Stimulated activated CD4-positive, alpha-beta T cell treated with anti-CD3 and anti-CD28 coated beads, Interleukin-4, amount 100 ng/mL, for 4 hours (primary cell): ENCODE data around the gene NAV1.
A peak's percentile ranks its signal among the peaks of the same experiment; 100 is the strongest.
"Not testable (repeated sequence)": the region's sequence is repeated elsewhere in the genome, so short reads cannot be mapped to it uniquely, and the experiment has no call there.

Source experiments
- DNase-seq, 2 experiments: peaks; one replicate each; pipeline ENCODE4 v3.0.0-alpha.2; 2020

Gene NAV1

GRCh38 chr1:201545851-201546492 is 7.0 kb downstream of the NAV1 start:
- no peak for DNase-seq

GRCh38 chr1:201549522-201549921 is 10.6 kb downstream of the NAV1 start:
- not testable (repeated sequence) for DNase-seq

DNA sequence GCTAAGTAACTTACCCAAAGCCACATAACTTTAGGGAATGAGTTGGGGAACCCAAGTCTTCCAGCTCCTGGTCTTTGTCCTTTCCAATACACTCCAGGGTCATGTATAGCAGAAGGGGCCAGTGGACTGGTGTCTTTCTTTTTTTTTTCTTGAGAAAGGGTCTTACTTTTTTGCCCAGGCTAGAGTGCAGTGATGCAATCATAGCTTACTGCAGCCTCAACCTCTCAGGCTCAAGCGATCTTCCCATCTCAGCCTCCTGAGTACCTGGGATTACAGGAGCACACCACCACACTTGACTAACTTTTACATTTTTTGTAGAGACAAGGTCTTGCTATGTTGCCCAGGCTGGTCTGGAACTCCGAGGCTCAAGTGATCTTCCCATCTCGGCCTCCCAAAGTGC is 12.2 kb downstream of the NAV1 start:
- no peak for DNase-seq

DNA sequence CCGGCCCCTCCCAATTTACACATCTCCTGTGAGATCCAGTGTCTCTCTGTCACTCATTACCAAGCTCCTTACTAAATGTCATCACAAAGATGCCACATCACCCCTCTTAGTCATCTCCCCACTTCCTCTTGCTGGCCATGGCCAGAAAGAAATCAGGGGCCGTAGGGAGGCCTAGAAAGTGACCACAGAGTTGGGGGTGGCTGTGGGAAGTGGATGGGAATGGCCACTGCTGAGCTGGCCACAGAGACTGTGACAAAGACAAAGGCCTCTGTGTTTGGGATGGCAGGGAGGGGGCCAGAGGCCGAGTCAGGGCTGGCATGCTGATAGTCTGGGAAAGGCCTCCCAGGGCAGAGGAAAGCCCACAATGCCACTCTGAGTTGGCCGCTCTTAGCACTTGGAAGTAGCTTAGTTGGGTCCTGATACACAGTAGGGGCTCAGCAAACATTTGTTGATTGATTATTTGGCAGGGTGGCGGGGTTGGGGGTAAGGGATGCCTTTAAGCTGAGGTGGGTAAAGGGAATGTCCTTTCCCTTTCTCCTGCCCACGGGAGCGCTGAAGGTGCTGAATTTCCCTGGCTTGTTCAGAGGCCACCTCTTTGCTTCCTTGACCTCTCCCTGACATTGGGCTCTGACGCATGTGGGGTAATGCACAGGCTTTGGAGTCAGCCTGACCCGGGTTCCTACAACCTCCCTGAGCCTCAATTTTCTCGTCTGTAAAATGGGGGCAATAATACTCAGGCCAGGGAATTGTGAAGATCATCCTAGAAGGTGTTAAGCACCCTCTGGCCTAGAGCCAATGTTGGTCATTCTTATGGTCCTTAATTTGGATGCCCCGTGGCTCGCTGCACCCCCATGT is 13.2 kb downstream of the NAV1 start:
- no peak for DNase-seq

GRCh38 chr1:201552941-201553351 is 14.0 kb downstream of the NAV1 start:
- DNase-seq = no peak

DNA sequence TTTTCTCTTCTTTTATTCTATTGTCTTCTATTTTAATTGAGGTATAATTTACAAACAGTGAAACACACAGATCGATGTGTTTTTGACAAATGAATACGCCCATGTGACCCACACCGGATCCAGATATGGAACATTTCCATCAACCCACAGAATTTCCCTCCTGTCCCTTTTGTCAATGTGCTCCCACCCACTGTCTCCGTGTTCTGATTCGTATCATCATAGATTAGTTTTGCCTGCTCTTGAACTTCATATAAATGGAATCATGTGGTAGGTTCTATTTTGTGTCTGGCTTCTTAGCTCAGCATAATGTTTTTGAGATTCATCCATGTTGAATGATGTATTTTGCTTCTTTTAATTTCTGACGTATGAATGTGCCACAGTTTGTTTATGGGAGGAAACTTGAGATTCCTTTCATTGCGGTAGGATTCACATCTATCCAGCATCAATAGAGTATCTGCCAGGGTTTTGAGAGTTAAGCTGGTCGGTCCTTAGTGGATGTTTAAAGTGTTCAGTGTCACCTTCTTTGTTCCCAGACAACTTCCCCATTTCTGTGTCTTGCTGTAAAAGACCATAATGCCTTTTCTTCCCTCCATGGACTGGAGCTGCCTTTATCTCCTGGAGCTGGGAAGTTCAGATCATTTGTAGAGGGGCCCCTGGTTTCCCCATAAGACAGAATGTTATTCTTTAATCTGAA is 14.7 kb downstream of the NAV1 start:
- DNase-seq = no peak

GRCh38 chr1:201554190-201554600 is 15.3 kb downstream of the NAV1 start:
- DNase-seq = no peak

DNA sequence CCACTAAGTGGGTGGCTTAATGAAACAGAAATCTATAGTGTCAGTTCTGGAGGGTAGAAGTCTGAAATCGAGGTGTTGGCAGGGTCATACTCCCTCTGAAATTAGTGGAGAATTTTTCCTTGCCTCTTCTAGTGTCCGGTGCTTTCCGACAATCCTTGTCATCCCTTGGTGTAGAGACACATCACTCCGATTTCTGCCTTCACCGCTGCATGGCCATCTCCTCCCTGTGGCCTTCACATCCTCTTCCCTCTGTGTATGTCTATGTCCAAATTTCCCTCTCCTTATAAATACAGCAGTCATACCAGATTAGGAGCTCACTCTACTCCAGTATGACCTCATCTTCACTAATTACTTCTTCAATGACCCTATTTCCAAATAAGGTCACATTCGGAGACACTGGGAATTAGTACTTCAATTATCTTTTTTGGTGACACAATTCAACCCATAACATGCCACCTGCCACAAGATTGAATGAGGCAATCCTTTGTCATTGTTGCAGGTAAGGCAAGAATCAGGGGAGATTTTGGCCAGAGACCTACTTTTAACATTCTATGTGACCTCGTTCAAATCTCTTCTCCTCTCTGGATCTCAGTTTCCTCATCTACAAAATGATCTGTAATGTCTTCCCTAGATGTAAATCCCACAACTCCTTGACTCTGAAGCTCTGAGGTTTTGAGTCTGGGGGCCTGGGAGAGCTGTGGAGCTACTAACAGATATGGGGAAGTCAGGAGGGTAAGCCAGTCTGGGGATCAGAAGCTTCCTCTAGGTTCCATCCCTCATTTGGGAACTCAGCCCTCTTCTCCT is 16.1 kb downstream of the NAV1 start:
- no peak for DNase-seq

DNA sequence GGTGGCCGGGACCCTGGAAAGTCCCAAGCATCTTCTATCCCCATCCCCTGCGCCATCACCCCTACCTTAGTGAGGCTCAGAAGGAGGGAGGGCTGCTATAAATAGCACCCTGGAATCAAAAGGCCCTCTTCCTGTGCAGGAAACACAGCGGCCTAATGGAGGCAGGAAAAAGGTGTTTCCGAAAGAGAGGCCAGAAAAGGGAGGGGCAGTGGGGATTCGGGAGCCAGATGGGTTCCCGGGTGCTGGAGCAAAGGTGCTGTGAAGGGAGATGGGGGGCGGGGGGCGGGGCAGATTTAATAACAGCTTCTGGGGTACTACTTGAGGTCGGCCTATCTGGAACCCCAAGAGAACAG is 16.6 kb downstream of the NAV1 start:
- DNase-seq = no peak

GRCh38 chr1:201556841-201557571 is 18.1 kb downstream of the NAV1 start:
- DNase-seq = no peak

DNA sequence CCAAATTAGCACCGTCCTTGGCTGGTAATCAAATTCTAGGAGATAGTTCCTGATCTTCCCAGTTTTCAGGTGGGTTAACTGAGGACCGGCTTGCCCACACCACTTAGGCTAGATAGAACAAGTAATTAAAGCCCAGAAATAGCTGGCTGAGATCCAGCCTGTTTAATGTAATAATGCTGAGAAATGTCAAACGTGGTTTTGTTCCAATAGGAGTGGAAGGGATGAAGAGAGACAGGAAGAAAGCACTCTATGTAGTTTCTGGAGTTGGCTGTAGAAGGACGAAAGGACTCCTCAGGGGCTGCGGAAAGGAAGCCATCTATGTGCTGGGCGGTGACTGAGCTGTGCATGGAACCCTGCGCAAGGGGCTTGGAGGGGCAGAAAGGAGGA is 18.6 kb downstream of the NAV1 start:
- DNase-seq = no peak

GRCh38 chr1:201559679-201560162 is 20.8 kb downstream of the NAV1 start:
- DNase-seq = peak; percentile 48 to 65

DNA sequence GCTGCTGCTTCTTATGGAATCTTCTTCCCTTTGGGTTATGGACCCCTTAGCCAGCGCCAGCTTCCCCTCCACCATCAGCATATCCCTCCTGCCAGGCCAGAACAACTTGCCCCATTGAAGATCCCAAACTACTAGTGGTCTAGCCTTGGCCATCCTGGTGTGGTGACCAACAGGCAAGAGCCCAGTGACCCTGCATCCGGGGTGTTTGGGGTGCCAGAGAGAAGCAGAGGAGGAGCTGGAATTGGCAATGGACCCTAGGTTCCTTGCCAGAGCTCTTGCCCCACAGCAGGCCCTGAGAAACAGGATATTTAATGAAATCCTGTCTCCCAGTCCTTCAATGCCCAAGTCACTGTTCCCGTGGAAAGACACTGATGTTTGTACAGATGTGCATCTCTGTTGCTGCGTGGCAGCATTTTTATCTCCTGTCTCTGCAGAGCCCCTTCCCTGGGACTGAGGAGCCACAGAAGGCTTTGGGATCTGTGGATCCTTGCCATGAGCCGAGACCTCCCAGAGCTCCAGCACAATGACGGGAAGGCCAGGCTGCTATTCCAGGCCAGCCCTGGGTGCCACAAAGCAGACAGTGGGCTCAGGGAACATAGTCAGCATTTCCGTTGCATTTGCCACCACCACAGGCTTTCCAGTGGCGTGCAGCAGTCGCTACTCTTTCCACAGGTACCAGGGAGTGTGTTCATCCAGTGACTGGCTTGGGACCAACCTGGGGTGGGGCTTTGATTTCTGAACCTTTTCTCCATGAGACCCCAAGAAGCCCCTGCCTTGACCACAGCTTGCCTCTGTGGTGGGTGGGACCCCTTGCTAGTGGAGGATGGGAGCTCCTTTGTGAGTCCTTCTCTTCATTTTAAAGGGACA is 21.6 kb downstream of the NAV1 start:
- no peak for DNase-seq

GRCh38 chr1:201561195-201561564 is 22.3 kb downstream of the NAV1 start:
- DNase-seq = no peak

DNA sequence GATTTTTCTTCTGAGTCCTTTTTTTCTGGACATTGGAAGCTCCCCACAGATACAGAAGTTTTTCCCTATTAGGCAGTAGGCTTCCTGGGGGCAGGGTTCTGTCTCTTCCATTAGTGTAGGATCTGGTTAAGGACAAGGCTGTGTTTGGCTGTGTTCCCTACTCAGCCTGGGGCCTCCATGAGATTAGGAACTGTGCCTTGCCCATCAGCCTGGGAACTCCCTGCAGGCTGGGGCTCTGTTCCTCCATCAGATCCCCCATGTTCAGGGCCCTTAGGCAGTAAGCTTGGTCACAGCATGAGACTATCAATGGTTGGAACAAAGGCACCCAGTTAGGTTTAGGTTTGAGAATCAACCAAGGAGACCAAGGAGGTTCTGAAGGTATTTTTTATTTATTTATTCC is 22.7 kb downstream of the NAV1 start:
- no peak for DNase-seq

- DNase-seq = no peak
Observed at GRCh38 chr1:201562257-201562656, 23.3 kb downstream of the NAV1 start.

DNA sequence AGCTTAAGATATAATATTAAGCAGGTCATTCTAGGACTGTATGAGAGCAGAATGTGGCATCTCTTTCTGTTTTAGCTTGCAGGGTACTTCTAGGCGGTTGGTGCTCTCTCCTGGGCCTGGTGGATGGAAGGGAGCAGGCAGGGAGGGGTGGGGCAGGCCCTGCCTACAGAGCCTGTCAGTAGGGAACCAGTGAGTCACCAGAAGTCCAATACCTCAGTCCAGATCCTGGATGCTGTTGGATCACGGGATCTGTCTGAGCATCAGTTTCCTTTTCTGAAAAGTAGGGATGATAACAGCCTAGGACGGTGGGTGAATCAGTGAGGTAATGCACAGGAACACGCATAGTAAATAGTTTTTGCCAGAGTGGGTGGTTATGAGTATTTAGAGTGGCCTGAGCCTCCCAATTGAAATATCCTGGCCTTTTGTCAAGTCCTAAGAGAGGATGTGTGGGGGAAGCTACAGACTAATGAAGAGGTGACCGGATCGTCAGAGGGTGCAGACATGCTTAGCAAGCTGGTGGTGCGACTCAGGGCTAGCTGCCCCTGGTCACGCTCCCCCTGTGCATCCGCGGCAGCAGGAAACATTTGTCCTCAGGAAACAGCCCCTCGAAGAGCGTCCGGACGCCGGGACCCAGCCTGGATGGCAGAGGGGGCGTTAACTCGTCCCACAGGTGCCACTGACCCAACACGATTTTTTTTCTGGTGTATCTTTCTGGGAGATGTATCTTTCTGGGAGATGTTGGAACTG is 23.9 kb downstream of the NAV1 start:
- no peak for DNase-seq

DNA sequence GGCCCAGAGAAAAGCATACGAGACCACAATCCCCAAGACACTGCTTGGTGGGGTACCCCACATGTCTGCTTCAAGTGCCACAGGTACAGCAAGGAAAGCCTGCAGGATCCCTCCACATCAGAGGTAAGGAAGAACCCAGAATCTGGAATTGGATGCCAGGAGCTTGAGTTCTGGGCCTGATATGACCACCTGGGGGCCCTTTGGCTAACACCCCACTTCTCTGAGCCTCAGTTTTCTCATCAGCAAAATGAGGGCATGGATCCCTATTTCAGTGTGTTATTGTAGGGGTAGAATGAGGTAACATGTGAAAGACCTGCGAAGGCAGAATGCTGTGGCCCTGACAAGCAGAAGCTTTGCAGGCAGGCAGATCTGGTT is 24.5 kb downstream of the NAV1 start:
- DNase-seq = no peak

DNA sequence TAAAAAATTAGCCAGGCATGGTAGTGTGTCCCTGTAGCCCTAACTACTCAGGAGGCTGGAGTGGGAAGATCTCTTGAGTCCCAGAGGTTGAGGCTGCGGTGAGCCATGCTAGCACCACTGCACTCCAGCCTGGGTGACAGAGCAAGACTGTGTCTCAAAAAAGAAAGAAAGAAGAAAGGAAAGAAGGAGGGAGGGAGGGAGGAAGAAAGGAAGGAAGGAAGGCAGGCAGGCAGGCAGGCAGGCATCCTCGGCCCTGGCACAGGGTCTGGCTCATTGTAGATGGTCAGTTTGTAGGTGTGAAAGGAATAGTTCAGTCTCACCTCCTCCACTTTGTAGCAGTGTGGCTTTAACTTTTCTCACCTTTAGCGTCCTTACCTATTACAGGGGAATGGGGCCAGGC is 25.0 kb downstream of the NAV1 start:
- DNase-seq = no peak

DNA sequence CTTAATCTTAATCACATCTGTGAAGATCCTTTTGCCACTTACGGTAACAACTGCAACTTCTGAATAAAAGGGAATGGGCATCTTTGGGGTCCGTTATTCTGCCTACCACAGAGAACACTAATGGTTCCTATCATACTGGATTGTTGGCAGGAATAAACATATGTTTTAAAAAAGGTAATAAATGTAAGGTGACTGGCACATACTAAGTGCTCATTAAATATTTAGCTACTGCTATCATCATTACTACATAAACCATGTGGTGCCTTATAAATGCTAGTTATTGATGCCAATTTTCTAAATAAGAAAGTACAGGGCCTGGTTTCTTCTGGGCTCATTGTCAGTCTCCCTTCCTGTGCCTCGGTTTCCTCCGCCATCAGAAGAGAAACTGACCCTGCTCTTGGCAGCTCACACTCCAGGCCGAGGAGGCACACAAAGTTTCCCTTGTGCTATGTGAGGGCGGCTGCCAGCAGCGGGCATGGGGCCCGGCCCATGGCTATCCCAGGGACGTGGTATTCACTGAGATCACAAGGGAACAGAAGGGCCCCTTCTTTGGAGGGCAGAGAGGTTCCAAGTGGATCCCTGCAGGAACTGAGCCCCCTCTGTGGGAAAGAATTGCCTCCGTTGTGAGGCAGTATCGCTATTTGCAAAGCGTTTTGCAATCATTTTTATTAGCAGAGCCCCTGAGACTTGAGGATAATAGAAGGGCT is 26.2 kb downstream of the NAV1 start:
- no peak for DNase-seq
